ENCODE results near the gene SHD. TPM values are rescaled to one million over a fixed set of nuclear protein-coding genes. Genes with fewer than 3 reads are reported as not detected.
"Not testable (repeated sequence)": the region's sequence is repeated elsewhere in the genome, so short reads cannot be mapped to it uniquely, and the experiment has no call there.

SHD gene
- total RNA-seq, 2 donors from 2014 or later, result not detected

GRCh38 chr19:4320419-4320818 lies 41.4 kb downstream of the SHD start:
- no peak for DNase-seq (ENCODE audit: low spot score)
- intact Hi-C loops (cut with DNase I), result no loop called here

- DNase-seq (ENCODE audit: low spot score), result no peak
- intact Hi-C loops (cut with DNase I), result no loop called here
These were observed 44.0 kb downstream of the SHD start for GRCh38 chr19:4322942-4323665.

GRCh38 chr19:4323692-4324091 lies 44.6 kb downstream of the SHD start:
- intact Hi-C loops (cut with DNase I), result no loop called here
- no peak for DNase-seq (ENCODE audit: low spot score)

GRCh38 chr19:4324228-4324627 lies 45.2 kb downstream of the SHD start:
- DNase-seq (ENCODE audit: low spot score), result no peak
- intact Hi-C loops (cut with DNase I), result no loop called here

- intact Hi-C loops (cut with DNase I), result no loop called here
- DNase-seq (ENCODE audit: low spot score), result no peak
These were observed 47.3 kb downstream of the SHD start for GRCh38 chr19:4326215-4326836.

- intact Hi-C loops (cut with DNase I), result no loop called here
These were observed 47.8 kb downstream of the SHD start for GRCh38 chr19:4326837-4327251.

GRCh38 chr19:4327252-4327876 lies 48.3 kb downstream of the SHD start:
- peak; percentile 94 for DNase-seq (ENCODE audit: low spot score)
- intact Hi-C loops (cut with DNase I), result no loop called here

More at GRCh38 chr19:4326837-4327251, 47.8 kb downstream of the SHD start:
- DNase-seq (ENCODE audit: low spot score), result no peak

- intact Hi-C loops (cut with DNase I), result no loop called here
- no peak for DNase-seq (ENCODE audit: low spot score)
These were observed 48.8 kb downstream of the SHD start for GRCh38 chr19:4327877-4328242.

GRCh38 chr19:4328243-4328990 lies 49.4 kb downstream of the SHD start:
- intact Hi-C loops (cut with DNase I), result no loop called here
- DNase-seq (ENCODE audit: low spot score), result peak; percentile 100

- DNase-seq (ENCODE audit: low spot score); intact Hi-C loops (cut with DNase I): not testable (repeated sequence)
These were observed 50.1 kb downstream of the SHD start for GRCh38 chr19:4328991-4329681.

- intact Hi-C loops (cut with DNase I), result no loop called here
These were observed 50.8 kb downstream of the SHD start for GRCh38 chr19:4329858-4330257.

GRCh38 chr19:4334929-4335570 lies 56.0 kb downstream of the SHD start:
- intact Hi-C loops (cut with DNase I), result loop anchor here in 1 of 2 donors (1.0 kb wide), 1 partner anchor 52 kb away; no protein-coding TSS in a partner anchor
- no peak for DNase-seq (ENCODE audit: low spot score)

More at GRCh38 chr19:4329858-4330257, 50.8 kb downstream of the SHD start:
- DNase-seq (ENCODE audit: low spot score), result no peak

GRCh38 chr19:4337906-4338440 lies 58.9 kb downstream of the SHD start:
- intact Hi-C loops (cut with DNase I), result no loop called here
- DNase-seq (ENCODE audit: low spot score), result no peak

GRCh38 chr19:4338441-4339355 lies 59.6 kb downstream of the SHD start, which contains the start of gene STAP2:
Gene STAP2 (minus strand): TSS chr19:4338827. CDS start chr19:4338753, 74 bp downstream.
- intact Hi-C loops (cut with DNase I), result no loop called here
- no peak for DNase-seq (ENCODE audit: low spot score)
